Dedifferentiated amniotic fluid mesenchymal stem cell (primary cell): ENCODE results near the gene FAT2.

Source experiments
- DNase-seq: peaks from one replicate; pipeline ENCODE4 v3.0.0-alpha.2; 2016; ENCODE audit errors: extremely low spot score

FAT2 gene

DNA sequence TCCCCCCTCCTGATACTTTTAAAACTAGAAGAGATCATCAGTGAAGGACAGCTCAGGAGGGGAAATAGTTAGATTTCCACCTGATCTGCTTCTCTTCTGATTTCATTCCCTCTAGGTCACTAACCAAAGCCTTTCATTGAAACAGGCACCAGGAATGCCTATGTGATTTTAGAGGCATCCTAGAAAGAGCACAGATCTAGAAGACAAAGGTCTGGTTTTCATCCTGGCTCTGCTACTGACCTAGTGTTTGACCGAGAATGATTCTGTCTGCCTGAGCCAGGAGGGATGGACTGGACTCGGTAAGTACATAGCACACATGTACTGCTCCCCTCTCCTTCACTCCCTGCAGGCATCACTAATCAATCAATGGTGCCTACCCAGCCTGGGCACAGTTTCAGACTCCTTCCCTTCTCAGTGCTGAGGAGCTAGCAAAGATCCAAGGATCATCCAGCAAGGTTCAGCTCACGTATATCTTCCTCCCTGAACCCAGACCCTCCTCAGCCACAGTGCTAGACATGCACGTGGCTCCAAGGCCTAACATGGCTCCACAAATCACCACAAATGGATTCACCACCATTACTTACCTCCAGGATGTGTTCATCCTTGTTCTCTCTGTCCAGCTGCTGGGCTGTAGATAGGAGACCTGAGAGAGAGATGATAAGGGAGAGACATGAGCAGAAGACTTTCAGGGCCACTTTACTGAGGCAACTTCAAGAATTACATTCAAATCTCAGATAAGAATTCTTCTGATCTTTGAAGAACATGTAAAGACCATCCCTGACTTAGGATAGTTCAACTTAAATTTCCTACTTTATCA lies 35.2 kb downstream of the FAT2 start:
- no peak for DNase-seq

DNA sequence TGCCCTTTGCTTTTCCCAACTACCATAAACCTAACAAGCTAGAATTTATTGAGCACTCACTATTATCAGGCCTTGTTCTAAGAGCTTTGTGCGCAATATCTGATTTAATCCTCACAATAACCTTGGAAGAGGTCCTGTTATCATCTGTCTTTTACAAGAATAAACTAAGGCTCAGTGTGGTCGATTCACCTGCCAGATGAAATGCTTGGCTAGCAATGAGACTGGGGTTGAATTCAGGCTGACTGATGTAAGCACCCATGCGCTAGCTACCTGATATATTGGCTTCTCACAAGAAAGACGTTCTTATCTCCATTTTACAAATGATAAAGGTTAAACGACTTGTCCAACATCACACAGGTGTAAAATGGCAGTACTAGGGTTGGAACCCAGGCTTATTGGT lies 37.4 kb downstream of the FAT2 start:
- no peak for DNase-seq

DNA sequence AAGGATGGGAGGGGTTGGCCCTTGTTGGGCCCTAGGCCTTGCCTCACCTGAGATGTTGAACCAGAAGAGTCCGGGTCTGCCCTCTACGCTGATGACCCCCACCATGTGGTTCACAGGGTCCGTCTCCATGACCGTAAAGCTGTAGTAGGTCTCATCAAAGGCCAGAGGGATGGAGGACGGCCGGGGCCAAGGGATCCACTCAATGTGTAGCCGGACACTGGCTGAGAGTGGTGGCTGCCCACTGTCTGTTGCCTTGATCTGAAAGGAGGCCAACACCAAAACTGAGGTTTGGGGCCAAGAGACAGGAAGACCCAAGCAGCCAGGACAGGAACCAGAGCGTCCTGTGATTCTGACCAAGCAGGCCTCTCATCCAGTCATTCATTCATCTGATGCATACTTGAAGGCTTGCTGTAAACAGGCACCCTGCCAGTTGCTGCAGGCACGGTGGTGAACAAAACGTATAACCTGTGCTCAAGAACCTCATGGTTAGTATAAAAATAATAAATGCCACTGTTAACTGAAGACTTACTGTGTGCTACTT lies 37.9 kb downstream of the FAT2 start:
- no peak for DNase-seq

DNA sequence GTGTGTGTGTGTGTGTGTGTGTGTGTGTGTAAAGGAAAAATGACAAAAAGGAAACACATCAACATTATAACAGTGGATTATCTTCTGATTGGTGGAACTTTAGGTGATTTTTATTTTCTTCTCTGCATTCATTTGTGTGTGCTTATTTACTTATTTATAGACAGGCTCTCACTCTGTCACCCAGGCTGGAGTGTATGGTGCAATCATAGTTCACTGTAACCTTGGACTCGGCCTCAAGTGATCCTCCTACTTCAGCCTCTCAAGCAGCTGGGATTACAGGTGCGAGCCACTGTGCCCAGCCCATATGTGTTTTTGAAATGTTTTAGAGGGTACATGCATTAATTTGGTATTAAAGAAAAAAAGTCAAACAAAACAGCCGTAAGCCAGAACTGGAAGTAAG lies 39.1 kb downstream of the FAT2 start:
- no peak for DNase-seq

DNA sequence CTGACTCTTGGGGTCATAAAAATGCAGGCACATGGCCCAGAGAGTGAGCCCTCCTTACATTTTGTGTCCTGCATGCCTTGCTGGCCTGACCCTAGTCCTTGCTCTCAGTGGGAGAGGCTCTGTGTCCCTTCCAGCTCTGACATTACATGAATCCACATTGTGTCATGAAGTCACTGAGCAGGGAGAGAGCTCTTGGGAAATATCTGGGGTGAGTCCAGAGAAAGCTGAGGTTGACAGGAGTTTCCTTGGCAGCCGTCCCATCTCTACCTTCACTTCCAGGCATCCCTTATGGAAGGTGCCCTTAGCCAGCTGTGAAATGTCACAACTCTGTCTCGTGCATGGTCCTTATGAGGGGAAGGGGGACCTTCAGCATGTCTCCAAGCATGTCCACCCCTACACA lies 41.0 kb downstream of the FAT2 start:
- DNase-seq, result no peak

DNA sequence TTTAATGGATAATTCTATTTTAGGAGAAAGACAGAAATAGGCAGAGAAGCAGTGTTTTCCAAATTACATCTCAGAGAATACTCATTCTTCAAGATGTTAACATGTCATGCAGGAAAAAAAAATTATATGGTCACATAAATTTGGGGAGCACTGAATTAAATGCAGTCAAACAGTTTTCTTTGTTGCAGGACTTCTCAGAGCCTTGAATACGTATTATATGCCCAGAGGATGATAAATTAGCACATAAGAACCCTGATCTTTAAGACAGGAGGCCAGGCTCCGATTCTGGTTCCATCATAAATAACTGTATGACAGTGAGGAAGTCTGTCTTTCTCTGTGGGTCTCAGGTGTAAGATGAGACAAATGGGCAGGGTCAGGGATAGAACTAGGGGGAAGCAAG lies 41.4 kb downstream of the FAT2 start:
- DNase-seq, result no peak

DNA sequence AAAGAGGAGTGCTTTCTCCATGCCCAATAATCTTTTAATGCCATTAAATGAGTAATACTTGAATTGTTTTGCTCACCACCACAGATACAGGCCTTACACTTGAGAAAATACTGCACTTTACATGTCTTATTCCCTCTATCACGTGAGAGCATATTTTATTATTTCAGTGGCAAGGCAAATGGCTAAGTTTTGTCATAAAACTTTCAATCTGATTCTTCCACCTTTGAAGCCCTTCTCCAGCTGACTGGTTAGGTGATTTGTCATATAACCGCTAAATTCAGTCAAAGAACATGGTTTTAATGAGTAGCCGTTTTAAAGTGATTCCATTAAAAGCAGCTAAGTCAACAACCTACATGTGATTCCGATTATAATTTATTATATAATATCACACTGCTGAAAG lies 43.8 kb downstream of the FAT2 start:
- DNase-seq, result no peak

DNA sequence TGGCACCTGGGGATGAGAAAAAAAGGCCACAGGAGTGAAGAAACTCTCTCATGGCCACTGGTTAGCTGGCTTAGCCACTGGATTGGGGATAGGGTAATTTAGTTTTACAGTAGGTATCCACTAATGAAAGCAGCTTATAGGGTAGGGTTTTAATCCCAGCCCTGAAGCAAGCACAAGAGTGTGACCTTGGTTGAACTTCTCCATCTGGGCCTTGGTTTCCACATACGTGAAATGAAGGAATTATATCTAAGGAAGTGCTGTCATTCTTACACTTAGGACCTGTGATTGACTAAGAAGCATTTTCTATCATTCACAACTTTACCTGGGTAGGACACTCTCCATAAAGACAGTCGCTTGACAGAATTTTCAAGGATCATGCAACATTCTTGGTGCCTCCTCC lies 49.6 kb downstream of the FAT2 start:
- no peak for DNase-seq
